RWPE2 (cell line): ENCODE results near the gene CPLX4.
A peak's percentile ranks its signal among the peaks of the same experiment; 100 is the strongest.

Experiments
- ATAC-seq: fragments of 200-7000 bp; cut with Tn5 transposase; 3 replicates; pipeline ENCODE4 v1.9.1; 2021; ENCODE audit warnings: low read depth
- DNase-seq: peaks from one replicate; pipeline ENCODE4 v3.0.0-alpha.2; 2020; ENCODE audit warnings: low spot score
- H3K27ac ChIP-seq: fragments of 450-650 bp; 2 replicates; pipeline ENCODE4 v1.5.1; 2017; ENCODE audit warnings: mild to moderate bottlenecking; ENCODE audit not compliant: poor library complexity, severe bottlenecking
- H3K27me3 ChIP-seq: fragments of 250-450 bp; sonication (Bioruptor Pico); 2 replicates; pipeline ENCODE4 v1.5.1; 2021; ENCODE audit warnings: mild to moderate bottlenecking, moderate library complexity; ENCODE audit not compliant: insufficient read depth, poor library complexity, severe bottlenecking
- H3K36me3 ChIP-seq: fragments of 250-450 bp; sonication (Bioruptor Pico); 2 replicates; pipeline ENCODE4 v1.5.1; 2020; ENCODE audit warnings: low read depth, mild to moderate bottlenecking, moderate library complexity
- H3K4me1 ChIP-seq: fragments of 250-450 bp; sonication (Bioruptor Pico); 2 replicates; pipeline ENCODE4 v1.5.1; 2021; ENCODE audit warnings: mild to moderate bottlenecking, moderate library complexity; ENCODE audit not compliant: insufficient read depth, poor library complexity, severe bottlenecking
- H3K4me3 ChIP-seq: fragments of 250-450 bp; sonication (Bioruptor Pico); 2 replicates; pipeline ENCODE4 v1.5.1; 2021; ENCODE audit warnings: mild to moderate bottlenecking, moderate library complexity; ENCODE audit not compliant: severe bottlenecking
- H3K9me3 ChIP-seq: fragments of 250-450 bp; sonication (Bioruptor Pico); 2 replicates; pipeline ENCODE4 v1.5.1; 2021; ENCODE audit warnings: mild to moderate bottlenecking, moderate library complexity; ENCODE audit not compliant: severe bottlenecking
- CTCF ChIP-seq: fragments of 450-650 bp; IDR thresholded peaks from one replicate; pipeline ENCODE4 v1.5.1; 2017; ENCODE audit warnings: mild to moderate bottlenecking, moderate library complexity; ENCODE audit not compliant: poor library complexity, severe bottlenecking

The CPLX4 gene

GRCh38 chr18:59303656-59304195 lies 14.7 kb downstream of the CPLX4 start:
- Histone ChIP-seq H3K27ac (no peak overlapping the region), H3K4me3 (no peak overlapping the region), H3K9me3 (no peaks in the 10 kb centered on the region), H3K36me3 (no peaks in the 10 kb centered on the region), H3K4me1 (peaks cover 8% of the 10 kb centered on the region), H3K27me3 (peaks cover 1% of the 10 kb centered on the region)
- TF ChIP-seq CTCF = no peak
- ATAC-seq (no peak), DNase-seq (no peak)

- peaks cover 8% of the 10 kb centered on the region for H3K4me1 ChIP-seq
- H3K9me3 ChIP-seq = no peaks in the 10 kb centered on the region
- TF ChIP-seq CTCF = no peak
- no peaks in the 10 kb centered on the region for H3K36me3 ChIP-seq
- no peak for DNase-seq
- no peak overlapping the region for H3K27ac ChIP-seq
- H3K4me3 ChIP-seq = no peak overlapping the region
- no peak for ATAC-seq
- H3K27me3 ChIP-seq = no peaks in the 10 kb centered on the region
These were observed 15.4 kb downstream of the CPLX4 start for GRCh38 chr18:59303006-59303405.

- no peaks in the 10 kb centered on the region for H3K27me3 ChIP-seq
- H3K36me3 ChIP-seq = no peaks in the 10 kb centered on the region
- no peak overlapping the region for H3K27ac ChIP-seq
- no peak for TF ChIP-seq CTCF
- no peak for DNase-seq
- H3K4me3 ChIP-seq = no peak overlapping the region
- H3K9me3 ChIP-seq = no peaks in the 10 kb centered on the region
- ATAC-seq = no peak
- peaks cover 8% of the 10 kb centered on the region for H3K4me1 ChIP-seq
These were observed 16.5 kb downstream of the CPLX4 start for GRCh38 chr18:59301929-59302328.

GRCh38 chr18:59300676-59301285 lies 17.7 kb downstream of the CPLX4 start:
- no peak overlapping the region for H3K27ac ChIP-seq
- DNase-seq (no peak), ATAC-seq (peak; percentile 100)
- no peaks in the 10 kb centered on the region for H3K27me3 ChIP-seq
- H3K36me3 ChIP-seq = no peaks in the 10 kb centered on the region
- TF ChIP-seq CTCF = no peak
- no peaks in the 10 kb centered on the region for H3K9me3 ChIP-seq
- H3K4me1 ChIP-seq = peaks cover 8% of the 10 kb centered on the region
- H3K4me3 ChIP-seq = no peak overlapping the region

GRCh38 chr18:59298871-59299270 lies 19.6 kb downstream of the CPLX4 start:
- H3K27me3 ChIP-seq = peaks cover 10% of the 10 kb centered on the region
- H3K36me3 ChIP-seq = no peaks in the 10 kb centered on the region
- H3K4me1 ChIP-seq = peaks cover 8% of the 10 kb centered on the region
- TF ChIP-seq CTCF = no peak
- H3K27ac ChIP-seq = no peak overlapping the region
- no peak for DNase-seq
- H3K4me3 ChIP-seq = no peak overlapping the region
- no peak for ATAC-seq
- H3K9me3 ChIP-seq = no peaks in the 10 kb centered on the region
